IMR-90 (cell line): Measurements from ENCODE around the gene ASXL1. TPM values are rescaled to one million over a fixed set of nuclear protein-coding genes. Genes with fewer than 3 reads are reported as not detected.
"Not testable (repeated sequence)": the region's sequence is repeated elsewhere in the genome, so short reads cannot be mapped to it uniquely, and the experiment has no call there.

Source experiments
- ATAC-seq: fragments of 200-7000 bp; cut with Tn5 transposase; 2 replicates; pipeline ENCODE4 v1.9.1; 2020; ENCODE audit warnings: low read depth, mild to moderate bottlenecking, moderate library complexity
- BruUV-seq: library from RNA; stranded (reverse); fragments of 400-500 nt; replicated peaks from 2 replicates; lab custom pipeline; 2021; lab: Mats Ljungman, UMichigan
- CTCF ChIA-PET: fragments of 300-600 bp; formaldehyde crosslinking; extraction: SDS; loops from one replicate; lab custom pipeline; 2021; ENCODE audit warnings: antibody characterized with exemption; lab: Yijun Ruan, JAX
- POLR2A ChIA-PET: fragments of 300-600 bp; sonication (Branson Sonifier 250); formaldehyde crosslinking; loops from one replicate; lab custom pipeline; 2022; ENCODE audit warnings: antibody characterized with exemption; ENCODE audit not compliant: unreplicated experiment; lab: Charles Lee
- DNase-seq: peaks from one replicate; pipeline ENCODE4 v3.0.0; 2013
- H2AFZ ChIP-seq: replicated peaks from 2 replicates; pipeline ENCODE3; 2013; ENCODE audit warnings: low read length, mild to moderate bottlenecking; ENCODE audit not compliant: poor library complexity
- H2AK5ac ChIP-seq: 2 replicates; pipeline ENCODE4 v1.6.1; 2013; ENCODE audit warnings: low read depth, low read length, inconsistent platforms
- H2AK9ac ChIP-seq: replicated peaks from 2 replicates; pipeline ENCODE3; 2013; ENCODE audit warnings: mild to moderate bottlenecking, low read depth, low read length, moderate library complexity; ENCODE audit not compliant: poor library complexity
- H2BK120ac ChIP-seq: 2 replicates; pipeline ENCODE4 v1.6.1; 2013; ENCODE audit warnings: low read depth, low read length, inconsistent platforms
- H2BK15ac ChIP-seq: 3 replicates; pipeline ENCODE4 v1.6.1; 2013; ENCODE audit warnings: low read depth, low read length, inconsistent platforms
- H2BK20ac ChIP-seq: 2 replicates; pipeline ENCODE4 v1.6.1; 2013; ENCODE audit warnings: low read depth, mild to moderate bottlenecking, inconsistent platforms, low read length, moderate library complexity
- H2BK5ac ChIP-seq: 2 replicates; pipeline ENCODE4 v1.6.1; 2013; ENCODE audit warnings: mild to moderate bottlenecking, low read depth, low read length, inconsistent platforms; ENCODE audit not compliant: poor library complexity, severe bottlenecking
- H3K14ac ChIP-seq: replicated peaks from 2 replicates; pipeline ENCODE4 v1.6.1; 2013; ENCODE audit warnings: low read depth, low read length, inconsistent platforms
- H3K18ac ChIP-seq: 2 replicates; pipeline ENCODE4 v1.6.1; 2013; ENCODE audit warnings: low read depth, low read length, control low read depth
- H3K23ac ChIP-seq: 2 replicates; pipeline ENCODE4 v1.6.1; 2013; ENCODE audit warnings: low read depth, low read length, inconsistent platforms
- H3K27ac ChIP-seq: 2 replicates; pipeline ENCODE4 v1.5.1; 2013; ENCODE audit warnings: mild to moderate bottlenecking, control low read depth, low read length; ENCODE audit not compliant: insufficient read depth
- H3K27me3 ChIP-seq: 2 replicates; pipeline ENCODE4 v1.6.1; 2013; ENCODE audit warnings: low read length; ENCODE audit not compliant: control insufficient read depth, insufficient read depth
- H3K36me3 ChIP-seq: 2 replicates; pipeline ENCODE4 v1.6.1; 2013; ENCODE audit warnings: low read length, mixed read lengths; ENCODE audit not compliant: control insufficient read depth, insufficient read depth
- H3K4ac ChIP-seq: 2 replicates; pipeline ENCODE4 v1.6.1; 2013; ENCODE audit warnings: low read depth, low read length, inconsistent platforms
- H3K4me1 ChIP-seq: 2 replicates; pipeline ENCODE4 v1.6.1; 2013; ENCODE audit warnings: low read length, mixed read lengths; ENCODE audit not compliant: control insufficient read depth, insufficient read depth
- H3K4me2 ChIP-seq: 2 replicates; pipeline ENCODE4 v1.6.1; 2013; ENCODE audit warnings: low read depth, mild to moderate bottlenecking, control low read depth, low read length, moderate library complexity
- H3K4me3 ChIP-seq: 2 replicates; pipeline ENCODE4 v1.5.1; 2013; ENCODE audit warnings: low read depth, mild to moderate bottlenecking, control low read depth, low read length, moderate library complexity; ENCODE audit not compliant: insufficient read depth
- H3K56ac ChIP-seq: 2 replicates; pipeline ENCODE4 v1.6.1; 2013; ENCODE audit warnings: low read length, inconsistent platforms; ENCODE audit not compliant: insufficient read depth; ENCODE audit errors: extremely low read depth
- H3K79me1 ChIP-seq, 2 experiments: 2 replicates each; pipeline ENCODE4 v1.6.1; 2013; ENCODE audit warnings: low read length in 2 of 2, inconsistent platforms in 1 of 2, low read depth in 1 of 2
- H3K9ac ChIP-seq: 2 replicates; pipeline ENCODE4 v1.6.1; 2013; ENCODE audit warnings: low read depth, low read length, control low read depth
- H3K9me1 ChIP-seq: 2 replicates; pipeline ENCODE4 v1.6.1; 2013; ENCODE audit warnings: low read length, inconsistent platforms; ENCODE audit not compliant: insufficient read depth
- H3K9me3 ChIP-seq: 2 replicates; pipeline ENCODE4 v1.6.1; 2013; ENCODE audit warnings: low read length; ENCODE audit not compliant: control insufficient read depth, insufficient read depth
- H4K20me1 ChIP-seq: 2 replicates; pipeline ENCODE4 v1.6.1; 2013; ENCODE audit warnings: low read length, inconsistent platforms; ENCODE audit not compliant: insufficient read depth
- H4K5ac ChIP-seq: 2 replicates; pipeline ENCODE4 v1.6.1; 2013; ENCODE audit warnings: mild to moderate bottlenecking, low read depth, low read length, control low read depth
- H4K8ac ChIP-seq, 2 experiments: 2 replicates each; pipeline ENCODE4 v1.6.1; 2013; ENCODE audit warnings: low read depth in 2 of 2, low read length in 2 of 2, control low read depth in 1 of 2, inconsistent platforms in 1 of 2
- H4K91ac ChIP-seq: 2 replicates; pipeline ENCODE4 v1.6.1; 2013; ENCODE audit warnings: low read depth, low read length, inconsistent platforms; ENCODE audit not compliant: insufficient read depth
- WGBS, 2 experiments: methylation state at CpG; one replicate each; pipeline versions ENCODE4 v1.1.5 to v1.1.7; 2013; ENCODE audit warnings: missing lambda C conversion rate in 2 of 2; ENCODE audit not compliant: insufficient read length in 1 of 2; ENCODE audit errors: extremely low coverage in 2 of 2; 5-methylcytosine and 5-hydroxymethylcytosine counted together
- dilution Hi-C: fragments of 300-500 bp; cut with HindIII; formaldehyde crosslinking; loops from one replicate; pipeline ENCODE4 v1.14.3; 2018; ENCODE audit warnings: low sequenced_read_pairs; ENCODE audit not compliant: unreplicated experiment
- in situ Hi-C: fragments of 300-500 bp; cut with MboI; formaldehyde crosslinking; loops from 3 replicates; pipeline ENCODE4 v1.14.3; 2019; ENCODE audit warnings: low sequenced_read_pairs, inconsistent platforms, mixed read lengths
- intact Hi-C: fragments of 100-400 bp; cut with micrococcal nuclease; formaldehyde crosslinking; loops from 2 replicates; pipeline ENCODE4 v1.10.0; 2022
- polyA plus RNA-seq, 3 experiments: library from polyadenylated mRNA; depleted of rRNA; stranded (reverse); fragments of >200 nt; gene quantifications; 2 replicates each; pipeline ENCODE4 v1.2.3, GENCODE V29; 2012; ENCODE audit warnings: low replicate concordance in 1 of 3
- total RNA-seq: library from RNA; depleted of rRNA; stranded (reverse); fragments of >200 nt; gene quantifications from 2 replicates; pipeline ENCODE4 v1.2.3, GENCODE V29; 2012

ASXL1 gene
- total and polyA plus RNA-seq, 2 of the 4 experiments (the other 2 are of a cell fraction): 29.9 to 37.1 TPM

- H2BK120ac ChIP-seq, CTCF ChIA-PET, H3K4me2 ChIP-seq, POLR2A ChIA-PET, H3K9ac ChIP-seq, dilution Hi-C loops, H2BK15ac ChIP-seq, ATAC-seq, H3K4ac ChIP-seq, intact Hi-C loops, BruUV-seq, in situ Hi-C loops, H2AFZ ChIP-seq, H3K9me1 ChIP-seq, H3K14ac ChIP-seq, H4K91ac ChIP-seq, H2BK5ac ChIP-seq, H2AK5ac ChIP-seq, H3K27ac ChIP-seq, H3K27me3 ChIP-seq, DNase-seq, H3K18ac ChIP-seq, H3K9me3 ChIP-seq, H3K36me3 ChIP-seq, H4K8ac ChIP-seq, H2AK9ac ChIP-seq, H4K5ac ChIP-seq, H2BK20ac ChIP-seq, H3K4me3 ChIP-seq, H3K56ac ChIP-seq, H3K23ac ChIP-seq: not testable (repeated sequence)
- peaks cover 12% of the 10 kb centered on the region for H3K4me1 ChIP-seq
- WGBS, 2 experiments: no CpG with 5 or more reads among the region's 12 CpGs
- H4K20me1 ChIP-seq: peaks cover 16% of the 10 kb centered on the region
- H3K79me1 ChIP-seq: peaks cover 2 to 11% of the 10 kb centered on the region in 2 experiments; a peak in 2 of 4 replicates
Observed at GRCh38 chr20:32322260-32322659, 35.9 kb upstream of the ASXL1 start.

GRCh38 chr20:32323761-32324160, 34.4 kb upstream of the ASXL1 start:
- H3K4me3 ChIP-seq, dilution Hi-C loops, H2BK5ac ChIP-seq, H3K9ac ChIP-seq, H4K5ac ChIP-seq, in situ Hi-C loops, intact Hi-C loops, CTCF ChIA-PET, H3K56ac ChIP-seq, DNase-seq, H3K27me3 ChIP-seq, H2AK5ac ChIP-seq, H3K9me1 ChIP-seq, H2AK9ac ChIP-seq, ATAC-seq, H3K23ac ChIP-seq, H2BK120ac ChIP-seq, H4K91ac ChIP-seq, H3K18ac ChIP-seq, H3K36me3 ChIP-seq, H2AFZ ChIP-seq, H3K4me2 ChIP-seq, H3K14ac ChIP-seq, H2BK15ac ChIP-seq, H3K9me3 ChIP-seq, POLR2A ChIA-PET, H3K4ac ChIP-seq, BruUV-seq, H4K8ac ChIP-seq, H2BK20ac ChIP-seq, H3K27ac ChIP-seq: not testable (repeated sequence)
- peaks cover 18% of the 10 kb centered on the region for H4K20me1 ChIP-seq
- peaks cover 2 to 11% of the 10 kb centered on the region in 2 experiments; a peak in 2 of 4 replicates for H3K79me1 ChIP-seq
- WGBS, 2 experiments: no CpG with 5 or more reads among the region's 5 CpGs
- H3K4me1 ChIP-seq: peaks cover 12% of the 10 kb centered on the region
